ENCODE measurements around the gene DRGX. TPM values are rescaled to one million over a fixed set of nuclear protein-coding genes. Genes with fewer than 3 reads are reported as not detected.

DRGX gene
- total RNA-seq, 2 donors from 2014 or later = not detected

DNA sequence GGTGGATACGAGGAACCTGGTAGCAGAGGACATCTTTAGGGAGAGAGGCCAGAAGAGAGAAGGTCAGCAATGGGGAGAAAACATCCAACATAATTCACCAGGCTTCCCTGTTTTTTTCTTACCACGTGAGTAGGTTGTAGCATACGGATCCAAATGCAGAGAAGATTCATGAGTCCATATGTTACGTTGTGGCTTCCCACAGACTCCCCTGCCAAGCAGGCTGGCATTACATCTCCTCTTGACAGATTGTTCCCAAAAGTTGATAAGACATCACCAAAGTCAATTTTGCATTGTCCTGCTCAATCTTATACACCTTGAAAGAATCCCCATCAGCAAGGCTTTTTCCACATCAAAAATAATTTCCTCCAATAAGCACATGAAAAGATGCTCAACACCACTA, 39.7 kb downstream of the DRGX start:
- no peak overlapping the region for H3K27ac ChIP-seq
- TF ChIP-seq, protein P1, sequence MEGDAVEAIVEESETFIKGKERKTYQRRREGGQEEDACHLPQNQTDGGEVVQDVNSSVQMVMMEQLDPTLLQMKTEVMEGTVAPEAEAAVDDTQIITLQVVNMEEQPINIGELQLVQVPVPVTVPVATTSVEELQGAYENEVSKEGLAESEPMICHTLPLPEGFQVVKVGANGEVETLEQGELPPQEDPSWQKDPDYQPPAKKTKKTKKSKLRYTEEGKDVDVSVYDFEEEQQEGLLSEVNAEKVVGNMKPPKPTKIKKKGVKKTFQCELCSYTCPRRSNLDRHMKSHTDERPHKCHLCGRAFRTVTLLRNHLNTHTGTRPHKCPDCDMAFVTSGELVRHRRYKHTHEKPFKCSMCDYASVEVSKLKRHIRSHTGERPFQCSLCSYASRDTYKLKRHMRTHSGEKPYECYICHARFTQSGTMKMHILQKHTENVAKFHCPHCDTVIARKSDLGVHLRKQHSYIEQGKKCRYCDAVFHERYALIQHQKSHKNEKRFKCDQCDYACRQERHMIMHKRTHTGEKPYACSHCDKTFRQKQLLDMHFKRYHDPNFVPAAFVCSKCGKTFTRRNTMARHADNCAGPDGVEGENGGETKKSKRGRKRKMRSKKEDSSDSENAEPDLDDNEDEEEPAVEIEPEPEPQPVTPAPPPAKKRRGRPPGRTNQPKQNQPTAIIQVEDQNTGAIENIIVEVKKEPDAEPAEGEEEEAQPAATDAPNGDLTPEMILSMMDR (IDR thresholded peaks at IDR 0.05) = no peak
- DNase-seq (ENCODE audit: low spot score) = no peak
- no peak for ATAC-seq (ENCODE audit: insufficient number of reproducible peaks, low FRiP score, low read depth)
- no peaks in the 10 kb centered on the region for H3K36me3 ChIP-seq
- no peaks in the 10 kb centered on the region for H3K9me3 ChIP-seq
- H3K4me3 ChIP-seq = no peak overlapping the region
- no peaks in the 10 kb centered on the region for H3K27me3 ChIP-seq (replicated peaks; ENCODE audit: insufficient read depth)
- H3K4me1 ChIP-seq (ENCODE audit: control insufficient read depth in 1 of 2, low read depth in 2 of 2) = no peaks in the 10 kb centered on the region

DNA sequence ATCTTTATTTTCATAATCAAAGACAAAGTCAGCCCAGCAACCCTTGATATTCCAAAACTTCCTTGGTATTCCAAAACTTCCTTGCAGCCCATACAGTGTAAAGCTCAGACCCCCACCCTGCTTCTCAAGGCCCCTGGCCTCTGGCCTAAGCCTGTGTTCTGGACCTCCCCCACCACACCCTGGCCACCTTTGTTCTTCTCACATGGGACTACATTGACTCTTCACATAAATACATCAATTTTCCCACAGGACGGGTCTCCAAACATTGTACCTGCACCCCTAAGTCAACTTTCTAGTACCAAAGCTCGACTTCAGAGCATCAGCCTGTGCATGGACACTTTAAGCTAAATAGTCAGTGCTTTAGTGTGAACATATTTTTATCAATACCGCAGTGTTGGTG, 40.7 kb downstream of the DRGX start:
- no peak for DNase-seq (ENCODE audit: low spot score)
- Histone ChIP-seq H3K4me3 (no peak overlapping the region), H3K27ac (no peak overlapping the region), H3K4me1 (ENCODE audit: control insufficient read depth in 1 of 2, low read depth in 2 of 2) (no peaks in the 10 kb centered on the region), H3K9me3 (no peaks in the 10 kb centered on the region), H3K27me3 (replicated peaks; ENCODE audit: insufficient read depth) (no peaks in the 10 kb centered on the region), H3K36me3 (no peaks in the 10 kb centered on the region)
- TF ChIP-seq, protein P1 (IDR thresholded peaks at IDR 0.05) = no peak
- no peak for ATAC-seq (ENCODE audit: insufficient number of reproducible peaks, low FRiP score, low read depth)

DNA sequence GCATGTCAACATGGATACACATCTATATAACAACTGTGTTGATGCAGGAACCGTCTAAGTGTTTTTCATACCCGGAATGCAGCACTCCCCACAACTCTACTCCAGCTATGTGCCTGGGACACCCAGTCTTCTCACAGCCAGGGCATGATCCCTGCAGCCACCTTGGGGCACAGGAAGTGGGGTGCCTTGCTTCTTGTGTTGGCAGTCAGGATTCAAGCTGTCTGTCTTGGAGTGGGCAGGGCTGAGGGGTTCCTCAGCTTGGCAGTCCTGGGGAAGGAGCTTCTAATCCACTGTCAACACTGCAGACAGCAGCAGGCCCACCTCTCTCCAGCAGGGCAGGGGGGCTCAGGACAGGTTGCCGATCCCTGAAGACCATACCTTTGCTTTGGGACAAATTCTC, 41.3 kb downstream of the DRGX start:
- no peak for DNase-seq (ENCODE audit: low spot score)
- Histone ChIP-seq H3K36me3 (no peaks in the 10 kb centered on the region), H3K27me3 (replicated peaks; ENCODE audit: insufficient read depth) (no peaks in the 10 kb centered on the region), H3K9me3 (no peaks in the 10 kb centered on the region), H3K27ac (no peak overlapping the region), H3K4me1 (ENCODE audit: control insufficient read depth in 1 of 2, low read depth in 2 of 2) (no peaks in the 10 kb centered on the region), H3K4me3 (no peak overlapping the region)
- TF ChIP-seq, protein P1 (IDR thresholded peaks at IDR 0.05) = no peak
- no peak for ATAC-seq (ENCODE audit: insufficient number of reproducible peaks, low FRiP score, low read depth)

DNA sequence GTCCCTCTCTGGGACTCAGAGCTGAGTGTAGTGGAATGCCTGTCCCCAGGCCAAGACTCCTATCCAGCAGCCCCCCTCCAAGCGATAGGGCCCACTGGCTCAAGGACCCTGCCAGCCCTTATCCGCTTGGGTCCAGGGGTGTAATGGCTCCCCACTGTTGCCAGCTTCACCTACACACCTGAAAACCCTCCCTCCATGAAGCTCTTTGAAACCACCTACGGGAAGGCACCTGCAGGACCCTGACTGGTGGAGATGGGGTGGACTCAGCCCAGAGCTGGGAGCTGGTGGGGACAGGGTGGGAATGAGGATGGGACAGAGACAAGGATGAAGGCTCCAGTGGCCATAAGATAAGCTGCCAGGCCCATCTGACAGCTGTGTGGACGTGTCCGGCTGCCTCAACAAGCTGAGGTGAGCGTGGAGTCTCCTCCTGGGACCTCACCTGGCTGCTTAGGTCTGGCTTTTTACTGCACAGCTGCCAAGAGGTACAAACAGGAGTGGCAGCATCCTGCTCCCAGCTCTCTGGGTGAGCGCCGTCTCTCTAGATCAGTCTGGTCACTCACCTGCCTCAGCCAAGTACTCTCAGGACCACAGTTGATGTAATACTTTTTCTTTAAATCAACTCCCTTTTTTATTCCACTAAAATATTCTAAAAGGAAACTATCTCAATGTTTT, 41.9 kb downstream of the DRGX start:
- H3K9me3 ChIP-seq = no peaks in the 10 kb centered on the region
- no peak overlapping the region for H3K27ac ChIP-seq
- H3K4me3 ChIP-seq = no peak overlapping the region
- H3K4me1 ChIP-seq (ENCODE audit: control insufficient read depth in 1 of 2, low read depth in 2 of 2) = no peaks in the 10 kb centered on the region
- ATAC-seq (ENCODE audit: insufficient number of reproducible peaks, low FRiP score, low read depth) (no peak), DNase-seq (ENCODE audit: low spot score) (no peak)
- H3K36me3 ChIP-seq = no peaks in the 10 kb centered on the region
- no peaks in the 10 kb centered on the region for H3K27me3 ChIP-seq (replicated peaks; ENCODE audit: insufficient read depth)
- TF ChIP-seq, protein P1 (IDR thresholded peaks at IDR 0.05) = no peak

DNA sequence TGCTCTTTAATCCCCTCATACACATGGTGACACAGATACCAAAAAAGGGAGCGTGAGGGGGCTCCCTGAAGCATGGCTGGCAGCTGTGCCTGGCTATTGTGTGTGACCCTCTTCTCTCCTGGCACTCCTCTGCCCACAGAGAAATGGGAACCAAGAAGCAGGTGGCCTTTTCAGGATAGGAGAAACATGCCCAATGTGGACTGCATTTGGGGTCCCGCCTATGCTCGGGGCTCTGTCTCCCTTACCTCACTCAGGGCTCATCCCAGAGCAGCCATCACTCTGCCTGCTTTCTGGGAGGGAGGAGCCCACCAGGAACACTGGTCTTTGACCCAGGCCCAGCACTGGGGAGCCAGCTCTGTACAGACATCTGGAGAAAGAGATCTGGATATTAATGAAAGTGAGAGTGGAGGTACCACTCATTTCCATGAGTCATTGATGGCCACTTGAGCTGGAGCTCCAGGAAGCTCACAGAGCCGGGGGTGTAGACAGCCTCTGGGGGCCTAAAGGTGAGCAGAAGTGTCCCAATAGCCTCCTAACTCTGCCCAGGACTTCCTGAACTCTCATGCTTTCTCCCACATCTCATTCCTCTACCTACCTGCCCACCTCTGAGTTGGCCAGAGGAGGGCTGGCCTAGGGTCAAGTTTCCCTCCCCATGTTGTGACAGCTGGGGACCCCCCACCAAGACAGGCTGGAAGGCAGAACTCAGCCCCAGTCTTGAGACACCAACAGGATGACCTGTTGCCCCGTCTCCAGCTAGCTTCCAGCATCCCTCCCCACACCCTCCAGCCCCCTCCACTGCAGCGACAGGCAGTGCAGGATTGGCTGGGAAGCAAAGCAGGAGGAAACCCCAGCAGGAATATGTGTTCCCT, 42.6 kb downstream of the DRGX start:
- H3K9me3 ChIP-seq = no peaks in the 10 kb centered on the region
- H3K4me1 ChIP-seq (ENCODE audit: control insufficient read depth in 1 of 2, low read depth in 2 of 2) = no peaks in the 10 kb centered on the region
- H3K4me3 ChIP-seq = no peak overlapping the region
- no peaks in the 10 kb centered on the region for H3K27me3 ChIP-seq (replicated peaks; ENCODE audit: insufficient read depth)
- TF ChIP-seq, protein P1 (IDR thresholded peaks at IDR 0.05) = no peak
- no peak for DNase-seq (ENCODE audit: low spot score)
- H3K36me3 ChIP-seq = no peaks in the 10 kb centered on the region
- no peak overlapping the region for H3K27ac ChIP-seq
- ATAC-seq (ENCODE audit: insufficient number of reproducible peaks, low FRiP score, low read depth) = no peak

All from thoracic aorta (tissue), 2 donors.